COR-L47 (cell line): Measurements from ENCODE around the gene MYH7B.
A peak's percentile ranks its signal among the peaks of the same experiment; 100 is the strongest.

ENCODE experiments used
- DNase-seq: peaks from one replicate; lab custom pipeline; 2025; lab: John Stamatoyannopoulos, UW

The MYH7B gene

GRCh38 chr20:34977365-34978091, 21.9 kb downstream of the MYH7B start:
- no peak for DNase-seq

DNA sequence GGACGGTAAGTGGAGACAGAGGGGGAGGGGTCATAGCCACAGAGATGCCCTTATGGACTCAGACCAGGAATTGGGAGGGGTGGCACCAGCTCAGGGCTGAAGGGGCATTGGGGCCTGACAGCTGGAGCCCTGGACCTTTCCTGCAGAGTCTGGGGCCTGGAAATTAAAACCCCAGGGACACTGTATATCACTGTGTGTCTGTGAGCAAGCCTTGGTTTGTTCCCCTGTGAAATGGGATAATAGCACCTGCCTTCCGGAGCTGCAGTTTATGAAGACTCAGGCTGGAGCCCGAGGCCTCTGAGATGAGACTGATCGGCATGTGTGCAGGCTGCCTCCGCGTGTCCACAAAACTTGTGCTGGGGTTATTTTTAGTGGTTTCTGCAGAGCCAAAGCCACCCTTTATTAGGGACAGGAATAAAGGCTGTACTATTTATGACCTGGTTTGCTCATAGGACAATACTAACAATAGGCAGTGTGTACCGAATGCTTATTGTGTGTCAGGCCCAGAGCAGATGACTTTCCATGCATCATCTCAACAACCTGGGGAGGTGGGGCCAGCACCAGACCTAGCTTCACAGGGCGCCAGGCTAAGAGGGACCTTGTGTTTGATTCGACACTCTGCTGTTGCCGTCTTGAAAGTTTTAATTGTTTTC, 22.6 kb downstream of the MYH7B start:
- no peak for DNase-seq

- DNase-seq, result no peak
Measured at GRCh38 chr20:34979366-34980153, 23.9 kb downstream of the MYH7B start.

DNA sequence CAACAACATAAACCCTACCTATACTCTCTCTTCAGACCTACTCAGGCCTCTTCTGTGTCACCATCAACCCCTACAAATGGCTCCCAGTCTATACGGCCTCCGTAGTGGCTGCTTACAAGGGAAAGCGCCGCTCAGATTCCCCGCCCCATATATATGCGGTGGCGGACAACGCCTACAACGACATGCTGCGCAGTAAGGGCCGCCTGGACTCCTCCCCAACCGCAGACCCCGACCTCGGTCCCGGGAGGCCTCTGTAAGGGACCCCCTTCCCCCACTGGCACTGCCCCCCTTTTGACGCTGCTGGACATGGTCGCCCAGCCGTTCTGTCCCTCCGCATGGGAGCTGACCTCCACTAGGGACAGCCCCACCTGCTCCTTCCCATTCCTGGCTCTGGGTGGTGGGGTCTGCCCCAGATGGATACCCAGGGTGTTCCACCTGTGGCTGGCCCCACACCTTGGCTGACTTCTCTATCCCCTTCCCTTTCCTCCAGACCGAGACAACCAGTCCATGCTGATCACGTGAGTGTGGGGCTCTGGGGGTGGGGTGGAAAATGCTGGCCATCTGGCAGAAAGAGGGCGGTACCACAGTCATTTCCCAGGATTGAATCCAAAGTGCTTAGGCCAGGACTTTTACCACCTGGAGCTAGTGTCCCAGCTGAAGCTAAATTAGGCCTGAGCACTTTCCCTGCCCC, 25.0 kb downstream of the MYH7B start:
- DNase-seq, result no peak

DNA sequence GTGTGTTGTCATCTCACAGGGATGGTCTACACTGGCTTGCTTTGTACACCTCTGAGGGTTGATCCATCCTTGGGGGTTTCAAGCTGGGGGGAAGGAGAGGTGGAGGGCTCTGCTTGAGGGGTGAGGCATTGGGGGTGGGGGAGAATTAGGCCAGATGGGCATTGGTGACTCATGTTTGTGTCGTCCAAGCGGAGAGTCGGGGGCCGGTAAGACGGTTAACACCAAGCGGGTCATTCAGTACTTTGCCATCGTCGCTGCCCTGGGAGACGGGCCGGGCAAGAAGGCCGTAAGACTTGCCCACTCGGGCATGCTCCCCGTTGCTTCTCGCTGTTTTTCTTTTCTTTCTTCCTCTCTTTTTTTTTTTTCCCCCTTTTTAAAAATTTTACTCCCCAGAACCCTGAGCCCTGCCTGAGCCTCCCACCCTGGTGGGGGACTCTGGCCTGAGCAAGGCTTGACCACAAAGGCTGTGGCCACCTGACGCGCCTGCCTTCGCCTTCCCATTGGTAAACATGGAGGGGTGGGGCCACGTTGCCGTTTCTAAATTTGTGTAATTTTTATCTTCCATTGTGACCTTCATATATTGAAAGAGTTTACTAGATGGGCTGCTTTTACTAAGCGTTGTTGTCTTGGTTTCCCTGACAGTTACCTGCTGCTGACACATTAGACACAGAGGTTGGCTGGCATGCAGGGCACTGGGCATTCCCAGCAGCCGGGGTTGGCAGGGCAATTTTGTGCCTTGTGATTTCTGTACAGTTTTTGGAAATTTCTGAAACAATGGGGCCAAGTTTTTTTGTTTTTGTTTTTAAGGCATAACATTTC, 26.8 kb downstream of the MYH7B start:
- no peak for DNase-seq

DNA sequence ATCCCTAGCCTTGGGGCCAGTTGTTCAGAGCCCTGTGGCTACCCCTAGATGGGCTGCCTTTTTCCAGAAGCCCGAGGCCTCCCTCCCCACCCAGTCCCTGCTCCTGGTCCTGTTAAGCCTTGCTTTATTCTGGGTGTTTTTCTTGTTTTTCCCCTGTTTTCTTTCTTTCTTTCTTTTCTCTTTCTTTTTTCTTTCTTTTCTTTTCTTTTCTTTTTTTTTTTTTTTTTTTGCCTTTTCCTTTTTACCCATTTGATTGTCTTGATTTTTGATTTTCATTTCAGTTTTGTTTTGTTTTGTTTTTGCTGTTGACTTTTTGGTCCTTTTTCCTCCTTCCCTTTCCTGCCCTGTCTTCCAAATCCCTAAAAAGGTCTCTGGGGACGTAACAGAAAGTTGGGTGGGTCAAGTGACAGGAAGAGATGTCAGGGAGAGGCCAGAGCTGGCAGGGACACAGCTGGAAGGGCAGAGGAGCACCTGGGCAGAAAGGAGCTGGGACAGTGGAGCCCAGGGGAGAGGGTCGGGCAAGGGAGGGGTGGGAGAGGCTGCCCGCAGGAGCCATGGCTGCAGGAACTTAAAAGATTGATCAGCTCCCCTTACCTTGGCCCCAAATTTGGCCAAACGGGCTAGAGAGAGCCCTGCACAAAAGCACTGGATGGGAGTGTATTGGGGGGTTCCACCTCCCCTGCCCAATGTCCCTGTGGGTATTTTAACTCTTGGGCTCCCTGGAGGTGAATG, 27.6 kb downstream of the MYH7B start:
- no peak for DNase-seq

DNA sequence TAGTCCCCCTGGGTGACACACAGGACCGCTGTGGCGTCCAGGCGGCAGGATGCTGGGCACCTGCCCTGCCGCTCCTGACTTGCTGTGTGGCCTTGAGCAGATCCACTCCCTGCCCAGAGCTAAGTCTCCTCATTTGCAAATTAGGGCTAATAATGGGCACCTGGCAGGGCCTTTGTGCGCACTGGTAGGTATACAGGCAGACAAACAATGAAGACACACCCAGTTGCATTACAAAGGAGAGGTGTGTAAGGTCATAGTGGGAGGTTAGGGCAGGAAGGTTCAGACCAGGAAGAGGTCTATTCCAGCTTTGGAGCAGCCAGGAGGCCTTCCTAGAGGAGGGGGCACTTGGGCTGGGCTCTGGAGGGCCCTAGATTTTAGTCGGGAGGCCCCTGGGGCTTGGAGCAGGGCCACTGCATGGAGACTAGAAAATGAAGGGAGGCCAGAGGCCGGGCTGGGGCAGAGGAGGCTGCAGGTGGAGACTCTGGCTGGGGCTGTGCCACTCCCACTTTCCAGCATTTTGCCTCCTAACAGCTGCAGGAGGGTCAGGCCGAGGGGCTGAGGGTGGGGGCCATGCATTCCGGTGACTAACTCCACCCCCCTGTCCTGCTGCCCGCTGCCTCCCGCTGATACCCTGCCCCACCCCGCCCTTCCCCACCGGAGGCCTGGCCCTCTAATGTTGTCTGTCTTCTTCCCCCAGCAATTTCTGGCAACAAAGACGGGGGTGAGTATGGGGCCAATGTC, 28.5 kb downstream of the MYH7B start:
- DNase-seq, result peak; percentile 57

DNA sequence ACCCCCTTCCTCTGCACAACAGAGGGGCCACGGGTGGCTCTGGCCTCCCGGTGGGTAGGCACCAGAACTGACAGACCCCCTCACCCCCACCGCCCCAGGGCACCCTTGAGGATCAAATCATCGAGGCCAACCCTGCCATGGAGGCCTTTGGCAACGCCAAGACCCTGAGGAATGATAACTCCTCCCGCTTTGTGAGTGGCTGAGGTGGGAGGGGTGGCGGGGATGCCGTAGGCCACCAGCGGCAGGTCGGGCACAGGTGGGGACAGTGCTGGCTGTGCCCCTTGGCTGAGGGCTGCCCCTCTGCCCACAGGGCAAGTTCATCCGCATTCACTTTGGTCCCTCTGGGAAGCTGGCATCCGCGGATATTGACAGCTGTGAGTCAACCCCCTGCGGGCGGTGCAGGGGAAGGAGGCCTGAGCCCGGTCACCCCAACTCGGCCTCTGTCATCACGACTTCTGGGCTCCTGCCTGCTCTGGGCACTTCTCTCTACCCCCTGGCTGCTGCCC, 29.1 kb downstream of the MYH7B start:
- no peak for DNase-seq

GRCh38 chr20:34985461-34986310, 30.0 kb downstream of the MYH7B start:
- no peak for DNase-seq

- DNase-seq, result no peak
Measured at GRCh38 chr20:34986311-34987287, 30.9 kb downstream of the MYH7B start.

GRCh38 chr20:34987288-34988190, 31.9 kb downstream of the MYH7B start:
- no peak for DNase-seq

GRCh38 chr20:34988191-34988540, 32.5 kb downstream of the MYH7B start:
- no peak for DNase-seq

DNA sequence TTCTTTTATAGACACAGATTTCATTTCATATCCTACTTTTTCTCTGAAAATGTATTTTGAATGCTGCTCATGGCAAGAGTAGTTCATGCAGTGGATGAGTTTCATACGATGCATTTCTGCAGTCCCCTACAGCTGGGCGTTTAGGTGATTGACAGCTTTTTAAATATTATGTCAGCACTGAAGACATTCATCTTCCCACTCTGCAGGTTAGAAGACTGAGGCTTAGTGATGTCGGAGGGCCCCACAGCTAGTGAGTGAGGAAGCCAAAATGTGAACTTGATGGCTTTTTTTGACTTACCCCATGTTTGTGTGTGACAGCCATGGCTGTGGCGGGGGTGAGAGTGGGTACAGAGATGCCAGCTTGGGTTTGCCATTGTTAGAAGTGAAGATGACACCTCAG, 33.5 kb downstream of the MYH7B start:
- DNase-seq, result no peak

DNA sequence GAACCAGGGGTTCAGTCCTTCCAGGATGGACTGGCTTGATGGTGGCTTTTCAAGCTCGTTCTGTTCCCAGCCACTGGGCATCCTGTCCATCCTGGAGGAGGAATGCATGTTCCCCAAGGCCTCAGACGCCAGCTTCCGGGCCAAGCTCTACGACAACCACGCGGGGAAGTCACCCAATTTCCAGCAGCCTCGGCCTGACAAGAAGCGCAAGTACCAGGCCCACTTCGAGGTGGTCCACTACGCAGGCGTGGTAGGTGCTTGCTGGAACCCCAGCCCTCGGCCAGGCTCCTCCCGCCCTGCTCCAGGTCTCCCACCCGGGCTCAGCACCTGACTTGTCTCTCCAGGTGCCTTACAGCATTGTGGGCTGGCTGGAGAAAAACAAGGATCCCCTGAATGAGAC, 34.0 kb downstream of the MYH7B start:
- DNase-seq, result no peak

DNA sequence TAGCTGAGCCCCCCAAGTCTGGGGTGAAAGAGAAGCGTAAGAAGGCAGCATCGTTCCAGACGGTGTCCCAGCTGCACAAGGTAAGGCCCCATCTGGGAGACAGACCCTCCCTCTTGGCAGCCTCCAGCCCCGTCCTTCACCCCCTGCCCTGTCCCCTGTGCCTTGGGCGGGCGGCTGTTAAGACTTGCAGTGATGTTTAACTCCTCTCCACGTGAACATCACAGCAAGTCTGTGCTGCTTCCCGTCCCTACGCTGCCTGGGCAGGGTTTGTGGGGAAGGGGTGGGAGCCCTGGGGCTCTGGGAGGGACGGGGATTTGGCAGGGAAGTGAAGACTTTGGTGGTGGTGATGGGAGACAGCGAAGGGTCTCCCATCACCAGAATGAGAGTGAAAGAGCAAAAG, 34.6 kb downstream of the MYH7B start:
- DNase-seq, result no peak

DNA sequence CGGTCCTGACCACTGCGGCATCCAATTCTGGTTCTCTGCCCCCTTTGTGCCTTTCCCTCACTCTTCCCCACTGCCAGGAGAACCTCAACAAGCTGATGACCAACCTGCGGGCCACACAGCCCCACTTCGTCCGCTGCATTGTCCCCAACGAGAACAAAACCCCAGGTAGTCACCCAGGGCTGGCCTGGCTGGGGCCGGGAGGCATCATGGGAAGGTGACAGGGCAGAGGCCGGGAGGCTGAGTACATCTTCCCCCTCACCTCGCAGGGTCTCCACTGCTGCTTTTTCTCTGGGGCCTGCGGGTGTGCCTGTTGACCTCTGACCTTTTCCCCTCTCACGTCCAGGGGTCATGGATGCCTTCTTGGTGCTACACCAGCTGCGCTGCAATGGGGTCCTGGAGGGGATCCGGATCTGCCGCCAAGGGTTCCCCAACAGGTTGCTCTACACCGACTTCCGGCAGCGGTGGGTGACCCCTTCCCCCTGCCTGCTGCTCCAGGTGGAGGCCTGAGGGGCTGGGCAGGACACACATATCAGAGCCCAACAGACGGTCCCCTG, 35.1 kb downstream of the MYH7B start:
- DNase-seq, result no peak
